Cerebellar nuclear complex (tissue), 1 donor: ENCODE data around the gene KRT26.
"Not testable (repeated sequence)": the region's sequence is repeated elsewhere in the genome, so short reads cannot be mapped to it uniquely, and the experiment has no call there.

Source experiments
- DNase-seq, 2 experiments: peaks; one replicate each; lab custom pipeline; 2025; lab: John Stamatoyannopoulos, UW

Gene KRT26

DNA sequence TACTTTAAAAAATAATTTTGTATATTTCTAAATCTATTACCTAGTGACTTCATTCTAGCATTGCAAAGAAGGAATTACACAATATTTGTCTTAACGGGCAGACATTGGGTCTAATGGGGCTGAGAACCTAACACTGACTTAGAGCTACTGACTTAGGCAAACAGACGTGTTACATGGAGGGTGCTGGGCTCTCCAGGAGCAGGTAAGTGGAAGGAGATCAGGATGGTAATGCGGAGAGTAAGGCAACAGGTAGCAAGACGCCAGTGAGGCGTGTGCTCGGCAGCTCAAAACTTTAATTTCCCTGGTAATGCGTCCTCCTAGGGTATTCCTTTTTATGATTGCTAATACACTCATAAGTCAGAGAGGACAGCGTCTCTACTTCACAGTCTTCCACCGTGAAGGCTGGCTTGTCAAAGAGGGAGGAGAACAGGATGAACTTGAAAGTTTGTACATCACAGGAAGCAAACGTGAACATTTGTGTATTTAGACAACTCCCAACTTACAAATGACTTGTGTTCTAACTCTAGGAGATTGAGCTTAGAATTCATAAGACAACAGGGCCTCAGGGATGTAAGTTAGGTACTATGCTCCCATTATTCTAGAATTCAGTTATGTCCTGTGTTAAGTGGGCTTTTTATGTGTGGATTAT is 23.1 kb upstream of the KRT26 start:
- DNase-seq, result no peak

- no peak for DNase-seq
These were observed 22.5 kb upstream of the KRT26 start for GRCh38 chr17:40794466-40794865.

DNA sequence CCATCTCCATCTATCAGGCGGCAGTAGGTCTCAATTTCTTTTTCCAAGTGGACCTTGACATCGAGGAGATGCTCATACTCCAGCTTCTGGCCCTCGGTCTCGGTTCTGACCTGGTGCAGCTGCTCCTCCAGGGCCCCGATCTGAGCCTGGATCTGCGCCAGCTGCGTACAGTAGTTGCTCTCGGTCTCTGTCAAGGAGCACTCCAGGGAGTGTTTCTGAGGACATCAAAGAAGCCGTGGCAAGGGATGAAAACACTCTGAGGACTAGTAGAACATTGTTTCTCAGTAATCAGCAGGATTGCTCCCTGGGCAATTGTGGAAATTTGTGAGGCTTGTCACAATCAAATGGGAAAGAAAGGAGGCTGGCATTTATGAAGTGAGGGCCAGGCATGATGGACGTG is 21.8 kb upstream of the KRT26 start:
- DNase-seq, result no peak

DNA sequence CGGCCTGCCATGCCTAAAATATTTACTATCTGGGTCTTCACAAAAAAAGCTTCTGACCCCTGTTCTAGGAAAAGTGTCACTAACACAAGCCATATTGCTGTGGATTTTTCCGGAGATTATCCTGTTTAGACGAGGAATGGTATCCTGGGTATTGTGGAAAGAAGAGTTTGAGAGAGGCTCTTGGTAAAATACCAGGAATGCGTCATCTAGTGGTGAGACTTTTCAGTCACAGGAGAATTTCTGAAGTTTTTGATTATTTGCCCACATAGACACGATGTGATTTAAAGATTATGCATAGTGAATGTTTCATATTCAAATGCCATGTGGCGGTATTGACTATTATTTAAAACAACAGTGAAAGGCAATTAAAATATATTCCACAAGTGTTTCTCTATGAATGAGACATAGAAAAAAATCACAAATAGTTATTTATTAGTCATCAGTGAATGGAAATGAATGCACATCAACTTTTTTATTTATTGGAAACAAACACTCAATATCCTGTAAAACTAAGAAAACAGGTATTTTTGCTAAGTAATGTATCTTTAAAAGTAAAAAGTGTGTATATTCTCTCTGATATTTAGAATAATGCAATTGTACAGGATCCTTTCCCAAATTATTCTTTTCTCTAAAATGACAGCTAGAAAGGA is 19.9 kb upstream of the KRT26 start:
- no peak for DNase-seq

GRCh38 chr17:40791111-40791510 is 19.1 kb upstream of the KRT26 start:
- DNase-seq, result no peak

- DNase-seq, result no peak
These were observed 10.4 kb upstream of the KRT26 start, which contains the start of gene KRT27 for GRCh38 chr17:40782450-40782849. Gene KRT27 (minus strand): TSS chr17:40782550. CDS start chr17:40782493, 57 bp downstream.

GRCh38 chr17:40779181-40779909 is 7.3 kb upstream of the KRT26 start:
- no peak for DNase-seq

DNA sequence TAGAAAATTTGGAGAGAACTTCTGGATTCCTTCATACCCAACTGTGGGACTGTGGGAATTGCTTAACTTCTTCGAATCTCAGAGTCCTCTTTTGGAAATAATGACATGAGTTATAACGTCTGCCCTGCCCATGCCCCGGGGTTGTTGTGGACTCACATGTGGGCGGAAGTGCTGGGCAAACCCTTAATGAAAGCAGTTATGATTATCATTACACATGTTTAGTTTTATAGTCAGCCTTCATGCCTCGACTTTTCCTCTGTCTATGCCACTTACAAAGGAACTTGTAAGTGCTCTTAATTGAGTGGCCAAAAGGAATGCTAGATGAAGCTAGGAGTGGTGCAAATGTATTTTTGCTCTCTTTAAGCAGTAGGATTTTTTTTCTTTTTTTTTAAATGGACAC is 6.5 kb upstream of the KRT26 start:
- no peak for DNase-seq

DNA sequence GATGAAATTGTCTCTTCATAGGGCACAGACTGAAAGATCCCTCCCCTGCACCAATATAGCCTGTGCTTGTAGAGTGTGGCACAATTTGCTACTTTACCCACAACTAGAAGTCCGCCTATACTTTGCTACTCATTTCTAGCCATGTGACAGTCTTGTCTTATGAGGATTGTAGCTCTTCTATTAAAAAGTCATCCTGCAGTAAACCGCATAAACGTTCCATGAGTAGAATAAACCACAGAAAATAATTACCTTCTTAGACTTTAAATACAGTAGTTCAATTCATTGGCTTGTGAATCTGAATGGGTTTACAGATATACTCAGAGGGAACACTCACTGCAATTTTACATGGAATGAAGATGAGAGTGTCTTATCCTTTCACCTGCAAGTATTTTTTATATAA is 6.0 kb upstream of the KRT26 start:
- no peak for DNase-seq

DNA sequence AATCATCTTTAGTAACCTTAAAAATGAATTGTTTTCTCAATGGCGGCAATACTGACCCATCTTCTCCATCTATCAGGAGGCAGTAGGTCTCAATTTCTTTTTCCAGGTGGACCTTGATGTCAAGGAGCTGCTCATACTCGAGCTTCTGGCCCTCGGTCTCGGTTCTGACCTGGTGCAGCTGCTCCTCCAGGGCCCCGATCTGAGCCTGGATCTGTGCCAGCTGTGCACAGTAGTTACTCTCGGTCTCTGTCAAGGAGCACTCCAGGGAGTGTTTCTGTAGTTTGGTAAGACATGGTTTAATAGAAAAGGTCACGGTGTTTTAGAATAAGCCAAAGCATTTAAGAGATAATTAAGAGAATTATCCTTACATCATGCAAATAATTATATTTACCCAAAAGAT is 5.5 kb upstream of the KRT26 start:
- no peak for DNase-seq

DNA sequence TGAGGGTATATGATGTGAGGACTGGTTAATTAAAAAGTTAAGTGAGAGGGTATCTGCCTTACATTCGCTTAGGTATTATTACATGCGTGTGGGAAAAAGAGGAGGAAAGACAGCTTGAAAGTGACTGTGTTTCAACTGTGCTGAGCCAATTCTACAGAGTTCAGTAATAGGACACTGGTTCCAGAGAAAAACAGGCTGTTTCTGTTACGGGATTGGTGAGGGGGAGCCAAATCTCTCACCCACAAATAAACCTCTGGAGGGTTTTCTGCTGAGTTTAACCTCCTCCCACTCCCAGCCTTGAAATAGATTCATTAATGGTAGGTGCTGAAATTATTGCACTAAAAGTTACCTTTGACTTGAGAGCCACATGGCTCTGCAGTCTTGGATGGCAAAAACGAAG is 3.9 kb upstream of the KRT26 start:
- DNase-seq, result no peak

DNA sequence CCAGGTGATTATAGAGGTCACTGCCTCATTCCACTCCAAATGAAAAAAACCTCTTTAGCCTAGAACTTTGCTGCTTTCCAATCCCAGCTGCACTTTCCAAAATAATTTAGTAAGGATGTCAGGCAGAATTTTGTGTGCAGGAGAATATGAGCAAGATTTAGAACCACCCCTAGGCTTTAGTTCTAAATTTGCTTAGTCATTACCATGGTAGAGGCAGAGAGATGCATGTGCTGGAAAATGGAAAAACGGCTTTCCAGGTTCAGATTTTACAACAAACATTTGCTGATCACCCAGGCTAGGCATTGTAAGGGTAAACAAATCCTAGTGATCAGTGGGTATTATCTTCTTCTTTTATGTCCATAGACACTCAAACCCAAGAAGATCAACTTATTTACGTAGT is 6.3 kb downstream of the KRT26 start:
- DNase-seq, result no peak

GRCh38 chr17:40763752-40764151 is 8.2 kb downstream of the KRT26 start:
- DNase-seq, result no peak

DNA sequence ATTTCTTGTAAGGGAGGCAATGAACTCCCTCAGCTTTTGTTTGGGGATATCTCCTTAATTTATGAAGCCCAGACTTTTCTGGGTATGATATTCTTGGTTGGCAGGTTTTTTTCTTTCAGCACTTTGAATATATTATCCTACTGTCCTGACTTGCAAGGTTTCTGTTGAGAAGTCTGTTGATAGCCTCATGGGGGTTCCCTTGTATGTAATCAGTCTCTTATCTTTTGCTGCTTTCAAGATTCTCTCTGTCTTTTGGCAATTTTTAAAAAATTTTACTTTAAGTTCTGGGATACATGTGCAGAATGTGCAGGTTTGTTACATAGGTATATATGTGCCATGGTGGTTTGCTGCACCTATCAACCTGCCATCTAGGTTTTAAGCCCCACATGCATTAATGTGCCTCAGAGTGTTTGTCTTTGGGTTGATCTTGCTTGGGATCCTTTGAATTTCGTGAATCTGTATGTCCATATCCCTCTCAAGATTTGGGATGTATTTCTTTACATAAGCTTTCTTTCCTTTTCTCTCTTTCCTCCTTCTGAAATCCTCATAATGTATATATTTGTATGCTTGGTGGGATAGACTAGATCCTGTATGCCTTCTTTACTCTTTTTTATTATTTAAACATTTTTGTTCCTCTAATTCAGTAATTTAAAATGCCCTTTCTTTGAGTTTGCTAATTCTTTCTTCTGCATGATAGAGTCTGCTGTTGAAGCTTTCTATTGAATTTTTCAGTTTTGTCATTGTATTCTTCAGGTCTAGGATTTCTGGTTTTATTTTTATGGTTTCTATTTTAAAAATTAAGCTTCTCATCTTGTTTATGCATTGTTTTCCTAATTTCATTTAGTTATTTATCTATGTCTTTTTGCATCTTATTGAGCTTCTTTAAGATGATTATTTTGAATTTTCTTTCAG is 11.6 kb downstream of the KRT26 start:
- DNase-seq, result no peak

GRCh38 chr17:40755231-40755630 is 16.8 kb downstream of the KRT26 start, which contains the start of gene KRT25:
Gene KRT25 (minus strand): TSS chr17:40755331. CDS start chr17:40755271, 60 bp downstream.
- DNase-seq, result no peak

DNA sequence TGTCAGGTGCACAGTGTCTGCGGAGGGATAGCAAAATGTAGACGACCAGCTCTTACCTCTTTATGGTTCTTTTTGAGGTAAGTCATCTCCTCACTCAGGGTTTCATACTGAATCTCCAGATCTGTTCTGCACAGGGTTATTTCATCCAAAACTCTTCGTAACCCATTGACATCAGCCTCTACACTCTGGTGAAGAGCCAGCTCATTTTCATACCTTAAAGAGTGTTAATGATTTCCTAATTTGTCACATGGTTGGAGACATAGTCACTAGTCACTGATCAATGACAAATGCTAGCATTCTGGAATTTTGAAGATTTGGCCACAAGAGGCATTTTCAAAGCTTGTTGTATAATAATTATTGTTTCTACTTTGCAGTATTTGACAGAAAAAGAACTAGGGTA is 18.2 kb downstream of the KRT26 start:
- no peak for DNase-seq

DNA sequence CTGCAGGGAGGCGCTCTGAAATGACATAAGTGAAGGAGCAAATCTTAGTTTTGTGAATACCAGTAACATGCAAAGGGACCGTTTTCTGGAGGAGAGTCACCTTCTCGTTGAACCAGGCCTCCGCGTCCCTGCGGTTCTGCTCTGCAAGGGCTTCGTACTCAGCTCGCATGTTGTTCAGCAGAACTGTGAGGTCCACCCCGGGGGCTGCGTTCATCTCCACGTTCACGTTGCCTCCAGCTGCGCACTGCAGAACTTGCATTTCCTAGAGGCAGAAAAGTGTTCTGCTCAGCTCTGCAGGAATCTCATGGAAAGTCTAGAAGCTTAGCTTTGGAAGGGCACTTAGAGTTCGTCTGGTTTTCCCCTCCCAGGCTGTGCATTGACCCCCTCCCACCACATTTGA is 20.9 kb downstream of the KRT26 start:
- no peak for DNase-seq

DNA sequence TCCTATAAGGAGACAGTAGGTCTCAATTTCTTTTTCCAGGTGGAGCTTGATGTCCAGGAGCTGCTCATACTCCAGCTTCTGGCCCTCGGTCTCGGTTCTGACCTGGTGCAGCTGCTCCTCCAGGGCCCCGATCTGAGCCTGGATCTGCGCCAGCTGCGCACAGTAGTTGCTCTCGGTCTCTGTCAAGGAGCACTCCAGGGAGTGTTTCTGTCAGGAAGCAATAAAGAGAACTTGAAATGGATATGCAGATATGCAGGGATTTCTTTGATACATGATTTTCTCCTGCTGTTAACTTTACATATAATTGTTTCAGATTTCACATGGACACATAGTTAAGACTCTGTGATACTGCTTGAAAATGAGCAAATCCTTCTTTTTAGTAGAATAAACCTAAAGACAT is 21.6 kb downstream of the KRT26 start:
- DNase-seq, result no peak

- not testable (repeated sequence) for DNase-seq
These were observed 23.3 kb downstream of the KRT26 start for GRCh38 chr17:40748666-40749065.

DNA sequence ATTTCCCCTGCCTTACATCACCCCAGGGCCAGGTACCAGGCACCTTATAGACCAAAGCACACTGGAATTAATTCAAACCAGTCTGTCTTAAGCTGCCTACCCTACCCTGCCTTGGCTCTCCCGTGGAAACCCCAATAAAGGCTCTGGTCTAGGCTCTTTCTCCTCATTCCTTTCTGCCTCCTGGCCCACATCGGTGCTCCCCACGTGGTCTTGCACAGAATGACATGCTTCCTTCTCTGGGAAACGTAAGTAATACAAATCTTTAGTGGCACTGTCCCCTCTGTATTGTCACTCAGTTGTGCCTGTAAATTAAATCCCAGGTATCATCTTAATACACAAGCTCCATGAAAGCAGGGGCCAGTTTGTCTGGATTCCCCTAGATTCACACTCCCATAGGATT is 33.4 kb downstream of the KRT26 start:
- DNase-seq, result no peak

DNA sequence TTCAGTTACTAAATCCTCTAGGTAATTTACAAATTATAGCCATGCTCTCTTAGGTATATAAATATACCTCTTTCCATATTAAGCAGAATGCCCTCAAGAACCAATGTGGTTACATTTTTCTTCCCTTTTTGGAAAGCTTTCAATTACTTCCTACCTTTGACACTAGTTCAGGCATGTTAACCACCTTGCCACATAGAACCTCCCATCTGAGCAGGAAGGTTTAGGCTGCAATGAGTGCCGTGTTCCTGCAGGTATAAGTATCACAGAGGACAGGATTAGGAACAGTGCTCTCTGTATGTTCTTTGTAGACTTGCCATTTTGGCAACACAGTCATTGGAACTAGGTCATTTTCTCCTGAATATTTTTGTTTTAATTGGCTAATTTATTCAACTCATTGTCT is 37.0 kb downstream of the KRT26 start:
- DNase-seq, result no peak

DNA sequence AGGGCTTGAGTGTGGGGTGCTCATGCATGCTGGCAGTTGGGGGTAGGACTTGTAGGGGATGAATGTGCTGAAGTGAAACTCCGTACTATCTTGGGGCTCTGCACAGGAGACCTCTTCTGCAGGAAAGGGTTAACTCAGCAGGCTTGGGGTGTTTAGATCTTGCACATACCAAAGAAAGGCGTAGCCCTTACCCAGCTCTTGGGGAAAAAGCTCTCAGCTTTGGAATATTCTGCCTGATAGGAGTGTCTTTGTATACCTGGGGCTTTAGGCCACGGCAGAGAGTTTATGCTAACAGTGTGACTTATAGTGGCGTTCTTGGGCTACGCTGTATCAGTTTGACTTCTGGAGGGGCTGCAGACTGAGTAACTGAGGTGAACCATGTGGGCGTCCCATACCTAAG is 38.0 kb downstream of the KRT26 start:
- DNase-seq, result no peak
